Brain microvascular endothelial cell (primary cell): ENCODE results near the gene CFH.
A peak's percentile ranks its signal among the peaks of the same experiment; 100 is the strongest.

ENCODE experiments used
- DNase-seq: peaks from one replicate; pipeline ENCODE4 v3.0.0-alpha.2; 2020
- H3K27ac ChIP-seq: fragments of 250-450 bp; sonication (Bioruptor Pico); 2 replicates; pipeline ENCODE4 v1.5.1; 2020; ENCODE audit warnings: mild to moderate bottlenecking, moderate library complexity
- H3K27me3 ChIP-seq: fragments of 250-450 bp; sonication (Bioruptor Pico); replicated peaks from 2 replicates; pipeline ENCODE4 v1.5.1; 2020; ENCODE audit warnings: mild to moderate bottlenecking
- H3K36me3 ChIP-seq: fragments of 250-450 bp; sonication (Bioruptor Pico); replicated peaks from 2 replicates; pipeline ENCODE4 v1.5.1; 2020; ENCODE audit warnings: mild to moderate bottlenecking
- H3K4me3 ChIP-seq: 2 replicates; pipeline ENCODE4 v1.5.1; 2011; ENCODE audit warnings: low read depth, mild to moderate bottlenecking, control low read depth, low read length, moderate library complexity
- in situ Hi-C: cut with HindIII; loops from 2 replicates; pipeline ENCODE4 v1.10.0; 2017; ENCODE audit warnings: low sequenced_read_pairs, low pct_ligation_motif_present
- TF ChIP-seq, protein P1 (sequence below): IDR thresholded peaks from 2 replicates; pipeline ENCODE4 v1.5.1; 2011; ENCODE audit warnings: low read depth, mild to moderate bottlenecking, moderate library complexity, low read length, control low read depth, inconsistent platforms; ENCODE audit errors: missing control alignments

The CFH gene

DNA sequence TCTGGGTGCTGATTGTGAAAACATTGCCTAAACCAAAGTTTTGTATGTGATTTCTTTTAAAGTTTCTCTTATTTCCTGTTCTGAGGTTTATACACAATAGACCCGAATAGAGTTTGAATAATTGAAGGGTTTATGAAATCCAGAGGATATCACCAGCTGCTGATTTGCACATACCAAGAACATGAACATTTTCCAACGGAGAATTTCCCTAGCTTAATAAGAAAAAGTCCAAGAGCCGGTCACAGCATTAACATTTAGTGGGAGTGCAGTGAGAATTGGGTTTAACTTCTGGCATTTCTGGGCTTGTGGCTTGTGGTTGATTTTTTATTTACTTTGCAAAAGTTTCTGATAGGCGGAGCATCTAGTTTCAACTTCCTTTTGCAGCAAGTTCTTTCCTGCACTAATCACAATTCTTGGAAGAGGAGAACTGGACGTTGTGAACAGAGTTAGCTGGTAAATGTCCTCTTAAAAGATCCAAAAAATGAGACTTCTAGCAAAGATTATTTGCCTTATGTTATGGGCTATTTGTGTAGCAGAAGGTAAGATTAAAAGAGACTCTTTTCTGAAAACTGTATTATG is at the start of gene CFH:
Gene CFH, plus strand, starts transcription at position 407 of the 579 bp plus-strand sequence. Its CDS starts 75 bp downstream, at position 482.
- peak within 1 kb of the TSS; percentile 54 for H3K4me3 ChIP-seq
- no peaks in the 10 kb centered on the region for H3K27me3 ChIP-seq
- in situ Hi-C loops = no loop called here
- peak; percentile 90 for DNase-seq
- peak within 1 kb of the TSS; percentile 42 for H3K27ac ChIP-seq
- TF ChIP-seq, protein P1, sequence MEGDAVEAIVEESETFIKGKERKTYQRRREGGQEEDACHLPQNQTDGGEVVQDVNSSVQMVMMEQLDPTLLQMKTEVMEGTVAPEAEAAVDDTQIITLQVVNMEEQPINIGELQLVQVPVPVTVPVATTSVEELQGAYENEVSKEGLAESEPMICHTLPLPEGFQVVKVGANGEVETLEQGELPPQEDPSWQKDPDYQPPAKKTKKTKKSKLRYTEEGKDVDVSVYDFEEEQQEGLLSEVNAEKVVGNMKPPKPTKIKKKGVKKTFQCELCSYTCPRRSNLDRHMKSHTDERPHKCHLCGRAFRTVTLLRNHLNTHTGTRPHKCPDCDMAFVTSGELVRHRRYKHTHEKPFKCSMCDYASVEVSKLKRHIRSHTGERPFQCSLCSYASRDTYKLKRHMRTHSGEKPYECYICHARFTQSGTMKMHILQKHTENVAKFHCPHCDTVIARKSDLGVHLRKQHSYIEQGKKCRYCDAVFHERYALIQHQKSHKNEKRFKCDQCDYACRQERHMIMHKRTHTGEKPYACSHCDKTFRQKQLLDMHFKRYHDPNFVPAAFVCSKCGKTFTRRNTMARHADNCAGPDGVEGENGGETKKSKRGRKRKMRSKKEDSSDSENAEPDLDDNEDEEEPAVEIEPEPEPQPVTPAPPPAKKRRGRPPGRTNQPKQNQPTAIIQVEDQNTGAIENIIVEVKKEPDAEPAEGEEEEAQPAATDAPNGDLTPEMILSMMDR = no peak
- no peaks in the 10 kb centered on the region for H3K36me3 ChIP-seq

DNA sequence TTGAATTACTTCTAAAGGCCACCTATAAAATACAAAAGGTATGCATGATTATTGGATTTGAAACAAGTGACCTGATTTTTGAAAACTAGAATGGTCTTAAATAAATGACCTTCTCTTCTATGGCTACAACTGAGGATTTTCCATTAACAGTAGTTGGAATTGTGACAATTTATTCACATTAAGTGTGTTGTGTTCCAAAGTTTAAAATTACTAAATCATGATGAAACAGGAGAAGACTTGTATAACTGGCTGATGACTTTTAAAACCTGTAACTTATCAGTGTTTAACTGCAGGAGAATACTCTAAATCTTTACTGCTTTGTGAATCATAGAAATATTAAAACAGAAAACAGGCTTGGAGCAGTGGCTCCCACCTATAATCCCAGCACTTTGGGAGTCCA is 48.2 kb upstream of the CFH start:
- TF ChIP-seq, protein P1 = no peak
- no peaks in the 10 kb centered on the region for H3K27me3 ChIP-seq
- no peak overlapping the region for H3K4me3 ChIP-seq
- H3K27ac ChIP-seq = no peak overlapping the region
- no peak for DNase-seq
- no peaks in the 10 kb centered on the region for H3K36me3 ChIP-seq
- in situ Hi-C loops = no loop called here

DNA sequence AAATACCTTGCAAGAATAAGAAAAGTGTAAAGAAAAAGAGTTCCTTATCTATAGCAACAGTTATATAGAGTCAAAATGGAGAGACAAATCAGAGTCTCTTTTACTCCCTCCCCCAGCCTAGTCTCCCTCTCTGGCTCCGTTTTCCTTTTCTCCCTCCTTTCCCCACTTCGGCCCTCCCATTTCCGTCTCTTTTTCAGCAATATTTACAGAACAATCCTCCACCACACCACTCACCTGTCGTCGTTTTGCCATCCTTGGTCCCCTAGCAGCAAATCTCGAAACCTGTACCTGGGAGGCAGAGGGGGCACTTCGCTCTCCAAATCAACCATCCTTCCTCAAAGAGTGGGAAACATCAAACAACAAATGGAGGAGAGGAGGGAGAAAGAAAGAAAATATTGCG is 43.9 kb upstream of the CFH start:
- peak; percentile 2 for DNase-seq
- in situ Hi-C loops = no loop called here
- TF ChIP-seq, protein P1 = no peak

DNA sequence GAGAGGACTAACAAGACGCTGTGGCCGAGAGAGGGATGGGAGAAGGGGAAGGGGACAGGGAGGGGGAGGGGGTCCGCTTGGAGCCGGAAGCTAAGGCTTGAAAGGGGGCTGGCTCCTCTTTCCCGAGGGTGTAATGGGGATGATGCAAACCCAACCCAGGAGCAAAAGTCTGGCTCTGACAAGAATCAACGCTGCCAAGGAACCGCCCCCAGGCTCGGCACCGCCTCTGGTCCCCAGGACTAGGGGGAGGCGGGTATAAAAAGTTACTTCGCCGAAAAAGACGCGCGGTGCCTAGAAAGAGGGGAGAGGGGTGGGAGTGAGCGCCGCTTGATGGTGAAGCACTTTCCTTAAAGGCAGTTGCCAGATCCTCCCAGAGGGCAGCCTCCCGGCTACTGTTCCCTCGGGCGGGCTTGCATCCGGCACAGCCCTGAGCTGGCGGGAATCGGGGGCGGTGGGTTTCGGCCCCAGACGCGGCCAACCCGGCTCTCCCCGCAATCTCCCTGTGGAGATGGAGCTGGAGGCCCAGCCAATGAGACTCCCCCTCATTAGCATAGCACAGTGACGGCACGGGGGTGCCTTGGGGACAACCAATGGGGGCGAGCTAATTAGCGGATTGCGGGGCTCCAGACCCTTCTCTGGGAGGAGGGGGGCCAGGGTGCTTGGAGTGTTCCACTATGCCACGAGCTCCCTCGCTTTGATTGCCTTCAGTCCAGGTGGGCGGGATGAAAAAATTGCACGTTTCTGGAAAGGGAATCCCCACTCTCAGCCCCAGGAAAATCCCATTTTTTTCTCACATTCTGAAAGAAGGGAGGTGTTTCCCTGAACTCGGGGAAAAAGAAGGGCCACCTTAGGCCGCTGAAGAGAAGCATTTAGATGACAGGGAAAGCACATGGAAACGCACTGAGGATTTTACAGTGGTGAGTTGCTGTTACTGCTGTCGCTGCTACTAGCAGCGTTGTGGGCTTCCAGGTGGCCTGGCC is 43.2 kb upstream of the CFH start, which contains the start of gene KCNT2:
Gene KCNT2, minus strand, starts transcription at position 51 of the 980 bp plus-strand sequence. CDS start 131 bp downstream, outside the sequence.
- in situ Hi-C loops = no loop called here
- Histone ChIP-seq H3K27me3 (no peaks in the 10 kb centered on the region), H3K4me3 (peak within 1 kb of the TSS; percentile 78), H3K27ac (no peak within 1 kb of the TSS), H3K36me3 (no peaks in the 10 kb centered on the region)
- TF ChIP-seq, protein P1 = peak; percentile 39
- peak; percentile 50 for DNase-seq

More for the DNA sequence above, 43.9 kb upstream of the CFH start:
- Histone ChIP-seq H3K4me3 (peak overlapping the region; percentile 78), H3K27ac (no peak overlapping the region), H3K36me3 (no peaks in the 10 kb centered on the region), H3K27me3 (no peaks in the 10 kb centered on the region)

DNA sequence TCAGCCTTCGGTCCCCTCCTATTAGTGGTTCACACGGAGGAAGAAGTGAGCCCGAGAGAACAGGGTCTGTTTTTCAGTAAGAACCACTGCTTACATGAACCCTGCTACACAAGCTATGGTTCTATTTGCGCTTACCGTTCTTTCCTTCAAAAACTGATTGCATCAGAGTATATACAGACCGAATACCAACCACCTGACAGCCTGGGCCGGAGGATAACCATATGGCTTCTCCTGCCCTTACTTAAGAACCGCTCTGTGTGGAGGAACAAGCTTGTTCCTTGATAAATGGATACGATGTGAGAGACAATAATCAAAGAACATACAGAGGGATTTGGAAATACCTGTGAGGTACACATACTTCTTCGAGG is 42.5 kb upstream of the CFH start:
- no peak for DNase-seq

More for the DNA sequence above, 42.5 kb upstream of the CFH start:
- TF ChIP-seq, protein P1 = no peak
- H3K27ac ChIP-seq = no peak overlapping the region
- H3K36me3 ChIP-seq = no peaks in the 10 kb centered on the region
- peak overlapping the region; percentile 78 for H3K4me3 ChIP-seq
- no peaks in the 10 kb centered on the region for H3K27me3 ChIP-seq
- in situ Hi-C loops = no loop called here
